ENCODE measurements around the gene CNN2.
A peak's percentile ranks its signal among the peaks of the same experiment; 100 is the strongest.

GRCh38 chr19:982567-983170, 43.7 kb upstream of the CNN2 start:
- TF ChIP-seq CTCF (IDR thresholded peaks at IDR 0.05) (peak; percentile 96), ZFX (IDR thresholded peaks at IDR 0.05; ENCODE audit: borderline replicate concordance) (no peak)
